Body of pancreas (tissue), 4 donors: Measurements from ENCODE around the gene COLEC12.

ENCODE experiments used
- CTCF ChIP-seq, 7 experiments: fragments of 450-650 bp in 4 of 7; fragments of 200-600 bp in 3 of 7; sonication (generic) in 3 of 7; IDR thresholded peaks; one replicate each; pipeline ENCODE4 v1.5.1; 2016 to 2019; ENCODE audit warnings: antibody characterized with exemption in 7 of 7
- POLR2A ChIP-seq, 3 donors: fragments of 450-650 bp; IDR thresholded peaks; one replicate each; pipeline ENCODE4 v1.6.1; 2016; ENCODE audit warnings: antibody characterized with exemption in 3 of 3, mild to moderate bottlenecking in 2 of 3

- TF ChIP-seq CTCF (IDR thresholded peaks at IDR 0.05): no peak
- TF ChIP-seq POLR2A (IDR thresholded peaks at IDR 0.05): no peak
Observed at GRCh38 chr18:407626-408224, 92.8 kb downstream of the COLEC12 start.
